Thyroid gland (tissue), 4 donors: ENCODE measurements around the gene MRNIP. TPM values are rescaled to one million over a fixed set of nuclear protein-coding genes. Genes with fewer than 3 reads are reported as not detected.
"Not testable (repeated sequence)": the region's sequence is repeated elsewhere in the genome, so short reads cannot be mapped to it uniquely, and the experiment has no call there.

Source experiments
- DNase-seq, 2 donors: peaks; one replicate each; pipeline ENCODE4 v3.0.0-alpha.2; 2019
- H3K27ac ChIP-seq, 3 donors: fragments of 200-600 bp; sonication (generic); 1 replicate in 2 of 3; 2 replicates in 1 of 3; pipeline ENCODE4 v1.5.1; 2016 to 2019; ENCODE audit warnings: mild to moderate bottlenecking in 1 of 3, moderate library complexity in 1 of 3
- H3K27me3 ChIP-seq: fragments of 200-600 bp; sonication (generic); one replicate; pipeline ENCODE4 v1.5.1; 2019
- H3K36me3 ChIP-seq, 2 donors: fragments of 200-600 bp; sonication (generic); one replicate each; pipeline ENCODE4 v1.5.1; 2016 to 2019
- H3K4me1 ChIP-seq, 2 donors: fragments of 200-600 bp; sonication (generic); one replicate each; pipeline ENCODE4 v1.5.1; 2017 to 2019
- H3K4me3 ChIP-seq, 3 donors: fragments of 200-600 bp; sonication (generic); replicated peaks in 1 of 3; 1 replicate in 2 of 3; 2 replicates in 1 of 3; pipeline ENCODE4 v1.5.1; 2016; ENCODE audit warnings: mild to moderate bottlenecking in 1 of 3
- H3K9me3 ChIP-seq: fragments of 200-600 bp; sonication (generic); one replicate; pipeline ENCODE4 v1.5.1; 2017
- CTCF ChIP-seq, 6 experiments: fragments of 200-600 bp in 3 of 6; fragments of 450-650 bp in 3 of 6; sonication (generic) in 3 of 6; IDR thresholded peaks; one replicate each; pipeline ENCODE4 v1.5.1; 2016 to 2019; ENCODE audit warnings: antibody characterized with exemption in 6 of 6, mild to moderate bottlenecking in 2 of 6, inconsistent platforms in 1 of 6, moderate library complexity in 1 of 6
- POLR2A ChIP-seq, 2 donors: fragments of 450-650 bp; IDR thresholded peaks; one replicate each; pipeline ENCODE4 v1.6.1; 2017; ENCODE audit warnings: antibody characterized with exemption in 2 of 2, mild to moderate bottlenecking in 2 of 2, moderate library complexity in 1 of 2
- WGBS, 2 donors: methylation state at CpG; one replicate each; pipeline ENCODE4 v1.1.5; 2017; 5-methylcytosine and 5-hydroxymethylcytosine counted together
- intact Hi-C: fragments of 100-400 bp; cut with DNase I; formaldehyde crosslinking; loops from one replicate; pipeline ENCODE4 v1.15.1; 2023
- total RNA-seq, 4 donors: library from RNA; depleted of rRNA; stranded (reverse); fragments of >200 nt; gene quantifications; one replicate each; pipeline ENCODE4 v1.2.3, GENCODE V29; 2016

Gene MRNIP
- total RNA-seq, 4 donors from 2014 or later = 37.1 to 68.2 (median 52.1) TPM

GRCh38 chr5:179874136-179874535 is 15.5 kb upstream of the MRNIP start:
- no peak for DNase-seq
- H3K4me3 ChIP-seq = no peak overlapping the region
- no peaks in the 10 kb centered on the region for H3K27me3 ChIP-seq
- TF ChIP-seq POLR2A (IDR thresholded peaks at IDR 0.05) (no peak), CTCF (IDR thresholded peaks at IDR 0.05) (no peak)
- intact Hi-C loops = no loop called here
- WGBS, 2 donors = 94 to 100% methylated on average over 2 to 3 of the region's 3 CpGs
- peaks cover 37 to 47% of the 10 kb centered on the region in 2 donors for H3K36me3 ChIP-seq
- no peak overlapping the region for H3K27ac ChIP-seq
- peaks cover 0 to 6% of the 10 kb centered on the region in 2 donors for H3K4me1 ChIP-seq
- H3K9me3 ChIP-seq = no peaks in the 10 kb centered on the region

- H3K36me3 ChIP-seq = peaks cover 36 to 42% of the 10 kb centered on the region in 2 donors
- WGBS, 2 donors = 97 to 98% methylated on average over 6 of the region's 7 CpGs
Measured at GRCh38 chr5:179873588-179874110, 15.0 kb upstream of the MRNIP start.

GRCh38 chr5:179872828-179873575 is 14.4 kb upstream of the MRNIP start:
- TF ChIP-seq CTCF (IDR thresholded peaks at IDR 0.05) (no peak), POLR2A (IDR thresholded peaks at IDR 0.05) (no peak)
- peaks cover 0 to 6% of the 10 kb centered on the region in 2 donors for H3K4me1 ChIP-seq
- no peak overlapping the region for H3K4me3 ChIP-seq
- intact Hi-C loops = no loop called here
- peaks cover 36 to 41% of the 10 kb centered on the region in 2 donors for H3K36me3 ChIP-seq
- no peaks in the 10 kb centered on the region for H3K9me3 ChIP-seq
- no peaks in the 10 kb centered on the region for H3K27me3 ChIP-seq
- DNase-seq = no peak
- H3K27ac ChIP-seq = no peak overlapping the region
- 92 to 95% methylated on average over 6 to 8 of the region's 14 CpGs for WGBS, 2 donors

More at GRCh38 chr5:179873588-179874110, 15.0 kb upstream of the MRNIP start:
- H3K27me3 ChIP-seq = no peaks in the 10 kb centered on the region
- intact Hi-C loops = no loop called here
- H3K4me3 ChIP-seq = no peak overlapping the region
- no peak for DNase-seq
- H3K4me1 ChIP-seq = peaks cover 0 to 6% of the 10 kb centered on the region in 2 donors
- TF ChIP-seq CTCF (IDR thresholded peaks at IDR 0.05) = no peak
- TF ChIP-seq POLR2A (IDR thresholded peaks at IDR 0.05) = no peak
- no peaks in the 10 kb centered on the region for H3K9me3 ChIP-seq
- H3K27ac ChIP-seq = no peak overlapping the region

- 92% methylated on average over 7 to 9 of the region's 18 CpGs for WGBS, 2 donors
- Histone ChIP-seq H3K27ac (no peak overlapping the region), H3K4me1 (peaks cover 0 to 6% of the 10 kb centered on the region in 2 donors), H3K9me3 (no peaks in the 10 kb centered on the region), H3K4me3 (no peak overlapping the region), H3K36me3 (peaks cover 40 to 45% of the 10 kb centered on the region in 2 donors), H3K27me3 (no peaks in the 10 kb centered on the region)
- intact Hi-C loops = no loop called here
- no peak for TF ChIP-seq POLR2A (IDR thresholded peaks at IDR 0.05)
- no peak for DNase-seq
Measured at GRCh38 chr5:179872055-179872827, 13.6 kb upstream of the MRNIP start.

- DNase-seq, intact Hi-C loops, H3K4me3 ChIP-seq, H3K9me3 ChIP-seq, H3K27ac ChIP-seq, H3K4me1 ChIP-seq, H3K27me3 ChIP-seq: not testable (repeated sequence)
- H3K36me3 ChIP-seq = peaks cover 43 to 45% of the 10 kb centered on the region in 2 donors
- 68 to 69% methylated on average over 4 to 10 of the region's 14 CpGs for WGBS, 2 donors
Measured at GRCh38 chr5:179871533-179871932, 12.9 kb upstream of the MRNIP start.
